C4-2B (cell line): ENCODE data around the gene ALOXE3.

ENCODE experiments used
- ZFX ChIP-seq: fragments of 450-650 bp; IDR thresholded peaks from 2 replicates; pipeline ENCODE4 v1.6.1; 2017
- TF ChIP-seq, protein P1 (sequence below): fragments of 450-650 bp; conservative IDR thresholded peaks from 2 replicates; pipeline ENCODE4 v1.5.1; 2017; ENCODE audit warnings: mild to moderate bottlenecking

DNA sequence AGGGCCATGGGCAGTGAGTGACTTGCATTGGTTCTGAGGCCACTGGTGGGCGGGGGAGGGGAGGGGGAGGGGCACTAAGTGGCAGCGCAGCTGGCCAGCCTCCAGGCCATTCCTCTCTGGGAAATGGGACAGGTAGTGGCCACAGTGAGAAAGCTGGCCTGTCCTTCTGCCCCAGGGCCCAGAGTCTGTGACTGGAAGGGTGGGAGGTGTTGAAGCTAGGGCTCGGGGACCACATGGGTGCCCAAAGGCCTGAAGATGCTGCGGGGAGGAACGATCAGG, 30.4 kb downstream of the ALOXE3 start:
- TF ChIP-seq, protein P1, sequence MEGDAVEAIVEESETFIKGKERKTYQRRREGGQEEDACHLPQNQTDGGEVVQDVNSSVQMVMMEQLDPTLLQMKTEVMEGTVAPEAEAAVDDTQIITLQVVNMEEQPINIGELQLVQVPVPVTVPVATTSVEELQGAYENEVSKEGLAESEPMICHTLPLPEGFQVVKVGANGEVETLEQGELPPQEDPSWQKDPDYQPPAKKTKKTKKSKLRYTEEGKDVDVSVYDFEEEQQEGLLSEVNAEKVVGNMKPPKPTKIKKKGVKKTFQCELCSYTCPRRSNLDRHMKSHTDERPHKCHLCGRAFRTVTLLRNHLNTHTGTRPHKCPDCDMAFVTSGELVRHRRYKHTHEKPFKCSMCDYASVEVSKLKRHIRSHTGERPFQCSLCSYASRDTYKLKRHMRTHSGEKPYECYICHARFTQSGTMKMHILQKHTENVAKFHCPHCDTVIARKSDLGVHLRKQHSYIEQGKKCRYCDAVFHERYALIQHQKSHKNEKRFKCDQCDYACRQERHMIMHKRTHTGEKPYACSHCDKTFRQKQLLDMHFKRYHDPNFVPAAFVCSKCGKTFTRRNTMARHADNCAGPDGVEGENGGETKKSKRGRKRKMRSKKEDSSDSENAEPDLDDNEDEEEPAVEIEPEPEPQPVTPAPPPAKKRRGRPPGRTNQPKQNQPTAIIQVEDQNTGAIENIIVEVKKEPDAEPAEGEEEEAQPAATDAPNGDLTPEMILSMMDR, result no peak
- no peak for TF ChIP-seq ZFX
